Measurements from ENCODE around the gene PLCB1. TPM values are rescaled to one million over a fixed set of nuclear protein-coding genes. Genes with fewer than 3 reads are reported as not detected.
A peak's percentile ranks its signal among the peaks of the same experiment; 100 is the strongest.

PLCB1 gene
- total and polyA plus RNA-seq, 2 donors (not counting 1 experiment from before 2014, with no cell fraction given) = 13.4 to 23.3 TPM

DNA sequence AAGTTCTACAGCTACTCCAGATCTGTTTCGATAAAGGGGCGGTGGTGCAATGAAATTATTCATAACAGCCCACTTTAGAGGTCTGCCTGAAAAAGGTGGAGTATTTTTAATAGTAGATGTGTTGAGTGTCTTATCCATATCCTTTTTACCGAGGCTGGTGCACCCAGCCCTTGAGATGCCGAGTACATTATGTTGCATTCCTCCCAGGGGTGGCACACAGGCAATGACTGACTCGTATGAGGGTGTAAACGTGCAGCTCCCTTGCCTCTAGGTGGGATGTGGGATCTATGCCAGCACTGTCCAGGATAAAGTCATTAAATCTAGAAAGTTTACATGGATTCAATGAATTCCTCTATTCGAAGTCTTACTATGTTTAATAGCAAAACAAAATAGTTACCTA is 355.6 kb downstream of the PLCB1 start:
- DNase-seq (ENCODE audit: low read depth in 2 of 2) = no peak
- Histone ChIP-seq H3K4me3 (replicated peaks in 1 of 4; ENCODE audit: control extremely low read depth in 1 of 4, insufficient read depth in 1 of 4, low read depth in 3 of 4, low read length in 4 of 4) (no peak overlapping the region), H3K9me3 (ENCODE audit: control insufficient read depth, insufficient read depth, low read depth, low read length) (no peaks in the 10 kb centered on the region), H3K4me1 (ENCODE audit: control insufficient read depth, extremely low read depth, insufficient read depth, low read length) (no peaks in the 10 kb centered on the region), H2AFZ (ENCODE audit: low read length) (no peak overlapping the region), H3K79me2 (ENCODE audit: control insufficient read depth, insufficient read depth, low read length) (no peaks in the 10 kb centered on the region), H4K20me1 (ENCODE audit: control insufficient read depth, extremely low read depth, insufficient read depth, low read length) (no peaks in the 10 kb centered on the region), H3K27me3 (ENCODE audit: control insufficient read depth, insufficient read depth, low read length) (no peaks in the 10 kb centered on the region), H3K4me2 (ENCODE audit: extremely low read depth, insufficient read depth, low read length) (no peak overlapping the region), H3K9ac (ENCODE audit: insufficient read depth, low read length) (no peak overlapping the region), H3K27ac (ENCODE audit: insufficient read depth, low read length) (no peak overlapping the region), H3K36me3 (ENCODE audit: control insufficient read depth, insufficient read depth, low read length) (no peaks in the 10 kb centered on the region)
- TF ChIP-seq EZH2 (IDR thresholded peaks at IDR 0.05; ENCODE audit: low read length, missing control alignments) = no peak
- no peak for TF ChIP-seq CTCF (conservative IDR thresholded peaks at IDR 0.05 in 1 of 2, IDR thresholded peaks at IDR 0.05 in 1 of 2; ENCODE audit: low read depth in 1 of 2, low read length in 2 of 2)

- Histone ChIP-seq H3K9ac (ENCODE audit: insufficient read depth, low read length) (no peak overlapping the region), H3K79me2 (ENCODE audit: control insufficient read depth, insufficient read depth, low read length) (no peaks in the 10 kb centered on the region), H3K4me2 (ENCODE audit: extremely low read depth, insufficient read depth, low read length) (no peak overlapping the region), H3K9me3 (ENCODE audit: control insufficient read depth, insufficient read depth, low read depth, low read length) (no peaks in the 10 kb centered on the region), H2AFZ (ENCODE audit: low read length) (no peak overlapping the region), H3K27me3 (ENCODE audit: control insufficient read depth, insufficient read depth, low read length) (no peaks in the 10 kb centered on the region), H3K27ac (ENCODE audit: insufficient read depth, low read length) (no peak overlapping the region), H3K4me3 (replicated peaks in 1 of 4; ENCODE audit: control extremely low read depth in 1 of 4, insufficient read depth in 1 of 4, low read depth in 3 of 4, low read length in 4 of 4) (no peak overlapping the region), H3K4me1 (ENCODE audit: control insufficient read depth, extremely low read depth, insufficient read depth, low read length) (no peaks in the 10 kb centered on the region), H3K36me3 (ENCODE audit: control insufficient read depth, insufficient read depth, low read length) (no peaks in the 10 kb centered on the region), H4K20me1 (ENCODE audit: control insufficient read depth, extremely low read depth, insufficient read depth, low read length) (no peaks in the 10 kb centered on the region)
- DNase-seq (ENCODE audit: low read depth in 2 of 2) = peak in 1 of 2 donors; percentile 30
- TF ChIP-seq EZH2 (IDR thresholded peaks at IDR 0.05; ENCODE audit: low read length, missing control alignments) (no peak), CTCF (conservative IDR thresholded peaks at IDR 0.05 in 1 of 2, IDR thresholded peaks at IDR 0.05 in 1 of 2; ENCODE audit: low read depth in 1 of 2, low read length in 2 of 2) (no peak)
Measured at GRCh38 chr20:8489094-8489883, 357.2 kb downstream of the PLCB1 start.

- no peak for TF ChIP-seq EZH2 (IDR thresholded peaks at IDR 0.05; ENCODE audit: low read length, missing control alignments)
- TF ChIP-seq CTCF (conservative IDR thresholded peaks at IDR 0.05 in 1 of 2, IDR thresholded peaks at IDR 0.05 in 1 of 2; ENCODE audit: low read depth in 1 of 2, low read length in 2 of 2) = no peak
- Histone ChIP-seq H3K9ac (ENCODE audit: insufficient read depth, low read length) (no peak overlapping the region), H3K4me2 (ENCODE audit: extremely low read depth, insufficient read depth, low read length) (no peak overlapping the region), H3K4me3 (replicated peaks in 1 of 4; ENCODE audit: control extremely low read depth in 1 of 4, insufficient read depth in 1 of 4, low read depth in 3 of 4, low read length in 4 of 4) (no peak overlapping the region), H4K20me1 (ENCODE audit: control insufficient read depth, extremely low read depth, insufficient read depth, low read length) (no peaks in the 10 kb centered on the region), H3K27ac (ENCODE audit: insufficient read depth, low read length) (no peak overlapping the region), H3K36me3 (ENCODE audit: control insufficient read depth, insufficient read depth, low read length) (no peaks in the 10 kb centered on the region), H2AFZ (ENCODE audit: low read length) (no peak overlapping the region), H3K9me3 (ENCODE audit: control insufficient read depth, insufficient read depth, low read depth, low read length) (no peaks in the 10 kb centered on the region), H3K27me3 (ENCODE audit: control insufficient read depth, insufficient read depth, low read length) (no peaks in the 10 kb centered on the region), H3K79me2 (ENCODE audit: control insufficient read depth, insufficient read depth, low read length) (no peaks in the 10 kb centered on the region), H3K4me1 (ENCODE audit: control insufficient read depth, extremely low read depth, insufficient read depth, low read length) (no peaks in the 10 kb centered on the region)
- DNase-seq (ENCODE audit: low read depth in 2 of 2) = no peak
Measured at GRCh38 chr20:8490076-8490830, 358.2 kb downstream of the PLCB1 start.
